Measurements from ENCODE around the gene CDX1.

The CDX1 gene

DNA sequence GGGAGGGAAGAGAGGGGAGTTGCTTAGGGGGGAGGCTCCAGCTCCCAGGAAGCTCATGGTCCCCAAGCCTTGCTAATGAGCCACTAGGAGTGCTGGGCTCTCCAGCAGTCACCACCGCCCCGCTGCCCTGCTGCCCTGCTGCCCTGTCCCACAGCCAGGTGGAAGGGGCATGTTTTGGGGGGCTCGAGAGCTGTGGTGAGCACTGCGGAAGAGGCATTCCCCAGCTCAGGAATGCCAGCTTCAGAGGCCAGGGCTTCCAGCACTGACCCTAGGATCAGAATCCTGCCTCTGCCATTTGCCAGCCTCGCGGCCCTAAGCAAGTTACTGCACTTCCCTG, 40.2 kb downstream of the CDX1 start:
- no peaks in the 10 kb centered on the region for H3K79me2 ChIP-seq (ENCODE audit: insufficient read depth, low read length)
- H3K27ac ChIP-seq (ENCODE audit: low read depth, low read length), result no peak overlapping the region
- H4K20me1 ChIP-seq (ENCODE audit: low read depth, low read length), result no peaks in the 10 kb centered on the region
- TF ChIP-seq, protein P1, sequence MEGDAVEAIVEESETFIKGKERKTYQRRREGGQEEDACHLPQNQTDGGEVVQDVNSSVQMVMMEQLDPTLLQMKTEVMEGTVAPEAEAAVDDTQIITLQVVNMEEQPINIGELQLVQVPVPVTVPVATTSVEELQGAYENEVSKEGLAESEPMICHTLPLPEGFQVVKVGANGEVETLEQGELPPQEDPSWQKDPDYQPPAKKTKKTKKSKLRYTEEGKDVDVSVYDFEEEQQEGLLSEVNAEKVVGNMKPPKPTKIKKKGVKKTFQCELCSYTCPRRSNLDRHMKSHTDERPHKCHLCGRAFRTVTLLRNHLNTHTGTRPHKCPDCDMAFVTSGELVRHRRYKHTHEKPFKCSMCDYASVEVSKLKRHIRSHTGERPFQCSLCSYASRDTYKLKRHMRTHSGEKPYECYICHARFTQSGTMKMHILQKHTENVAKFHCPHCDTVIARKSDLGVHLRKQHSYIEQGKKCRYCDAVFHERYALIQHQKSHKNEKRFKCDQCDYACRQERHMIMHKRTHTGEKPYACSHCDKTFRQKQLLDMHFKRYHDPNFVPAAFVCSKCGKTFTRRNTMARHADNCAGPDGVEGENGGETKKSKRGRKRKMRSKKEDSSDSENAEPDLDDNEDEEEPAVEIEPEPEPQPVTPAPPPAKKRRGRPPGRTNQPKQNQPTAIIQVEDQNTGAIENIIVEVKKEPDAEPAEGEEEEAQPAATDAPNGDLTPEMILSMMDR (IDR thresholded peaks at IDR 0.05; ENCODE audit: insufficient read depth, low read length, poor library complexity, severe bottlenecking), result no peak
- TF ChIP-seq EZH2phosphoT487 (conservative IDR thresholded peaks at IDR 0.05; ENCODE audit: low read length), result no peak
- no peak overlapping the region for H3K4me3 ChIP-seq (ENCODE audit: insufficient read depth, low read length, poor library complexity, severe bottlenecking)
- no peaks in the 10 kb centered on the region for H3K9me3 ChIP-seq (ENCODE audit: insufficient read depth, low read length)
- no peaks in the 10 kb centered on the region for H3K36me3 ChIP-seq (ENCODE audit: low read length)
- no peaks in the 10 kb centered on the region for H3F3A ChIP-seq (ENCODE audit: insufficient read depth)
- no peaks in the 10 kb centered on the region for H3K9me2 ChIP-seq (replicated peaks; ENCODE audit: insufficient read depth, low read length)
- no peaks in the 10 kb centered on the region for H3K27me3 ChIP-seq (ENCODE audit: low read length)
- no peak overlapping the region for H3K9ac ChIP-seq (ENCODE audit: low read length)
- H2AFZ ChIP-seq (ENCODE audit: low read depth, low read length, severe bottlenecking), result no peak overlapping the region
- no peak overlapping the region for H3K4me2 ChIP-seq (ENCODE audit: low read depth, low read length, poor library complexity, severe bottlenecking)

DNA sequence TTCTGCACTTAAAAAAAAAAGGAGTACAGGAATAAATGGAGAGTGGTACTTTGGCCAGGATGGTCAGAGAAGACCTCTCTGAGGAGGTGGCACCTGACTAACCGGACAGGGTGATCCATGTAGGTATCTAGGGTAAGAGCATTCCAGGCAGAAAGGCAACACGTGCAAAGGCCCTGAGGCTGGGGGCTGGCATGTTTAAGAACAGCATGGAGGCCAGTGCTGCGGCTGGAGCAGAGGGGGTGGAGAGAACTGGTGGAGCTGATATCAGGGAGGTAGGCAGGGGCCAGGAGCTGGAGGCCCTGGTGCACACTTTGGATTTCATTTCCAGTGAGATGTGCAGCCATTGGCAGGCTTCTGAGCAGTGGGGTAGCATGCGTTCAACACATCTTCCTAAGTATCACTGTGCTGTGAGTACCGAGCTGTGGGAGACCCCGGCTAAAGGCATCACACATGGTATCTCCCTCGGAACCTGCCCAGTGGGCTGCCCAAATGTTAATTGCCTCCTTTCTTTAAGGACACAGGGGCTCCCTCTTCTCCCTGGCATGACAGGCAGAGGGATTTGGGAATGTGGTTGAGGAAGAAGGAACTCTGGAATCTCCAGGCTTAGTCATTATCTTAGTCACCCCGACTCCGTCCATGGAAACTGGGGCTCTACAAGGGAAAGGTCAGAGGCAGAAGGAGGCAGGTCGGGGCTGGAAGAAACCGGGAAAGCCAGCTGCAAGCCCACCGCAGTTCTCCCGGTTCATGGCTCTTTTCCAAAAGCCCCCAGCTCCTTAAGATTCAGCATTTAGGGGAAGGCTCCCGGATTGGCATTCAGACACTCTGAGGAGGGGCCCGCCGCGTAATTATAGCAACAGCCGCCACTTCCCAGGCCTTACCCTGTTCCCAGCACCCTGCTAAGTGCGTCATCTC, 41.9 kb downstream of the CDX1 start:
- Histone ChIP-seq H3K4me3 (ENCODE audit: insufficient read depth, low read length, poor library complexity, severe bottlenecking) (no peak overlapping the region), H3K79me2 (ENCODE audit: insufficient read depth, low read length) (no peaks in the 10 kb centered on the region), H3K36me3 (ENCODE audit: low read length) (no peaks in the 10 kb centered on the region), H3K9ac (ENCODE audit: low read length) (no peak overlapping the region), H3K27ac (ENCODE audit: low read depth, low read length) (no peak overlapping the region), H3K9me3 (ENCODE audit: insufficient read depth, low read length) (no peaks in the 10 kb centered on the region), H3K9me2 (replicated peaks; ENCODE audit: insufficient read depth, low read length) (no peaks in the 10 kb centered on the region), H3F3A (ENCODE audit: insufficient read depth) (no peaks in the 10 kb centered on the region), H4K20me1 (ENCODE audit: low read depth, low read length) (no peaks in the 10 kb centered on the region), H3K4me2 (ENCODE audit: low read depth, low read length, poor library complexity, severe bottlenecking) (no peak overlapping the region), H3K27me3 (ENCODE audit: low read length) (no peaks in the 10 kb centered on the region), H2AFZ (ENCODE audit: low read depth, low read length, severe bottlenecking) (no peak overlapping the region)
- TF ChIP-seq, protein P1 (IDR thresholded peaks at IDR 0.05; ENCODE audit: insufficient read depth, low read length, poor library complexity, severe bottlenecking), result no peak
- no peak for TF ChIP-seq EZH2phosphoT487 (conservative IDR thresholded peaks at IDR 0.05; ENCODE audit: low read length)

DNA sequence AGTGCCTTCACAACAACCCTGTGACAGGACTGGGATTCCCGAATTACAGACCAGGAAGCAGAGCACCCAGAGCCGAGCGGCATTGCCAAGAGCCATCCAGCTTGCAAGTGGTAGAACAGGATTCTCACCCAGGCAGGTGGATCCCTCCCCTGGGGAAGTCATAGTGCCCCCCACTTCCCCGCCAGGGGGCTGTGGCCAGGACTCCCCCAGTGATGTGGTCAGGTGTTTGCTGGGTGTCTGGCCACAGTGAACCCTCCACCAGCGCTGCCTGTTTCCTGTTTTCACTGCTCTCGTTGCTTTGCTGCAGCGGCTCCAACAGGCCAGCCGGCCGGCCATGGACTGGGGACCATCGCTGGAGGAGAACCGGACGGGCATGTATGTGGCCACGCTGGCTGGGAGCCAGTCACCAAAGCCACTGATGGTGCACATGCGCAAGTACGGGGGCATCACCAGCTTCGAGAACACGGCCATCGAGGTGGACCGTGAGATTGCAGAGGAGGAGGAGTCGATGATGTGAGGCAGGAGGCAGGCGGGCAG, 42.6 kb downstream of the CDX1 start:
- H3K27ac ChIP-seq (ENCODE audit: low read depth, low read length), result no peak overlapping the region
- no peaks in the 10 kb centered on the region for H3K9me3 ChIP-seq (ENCODE audit: insufficient read depth, low read length)
- H3K9ac ChIP-seq (ENCODE audit: low read length), result no peak overlapping the region
- no peak for TF ChIP-seq EZH2phosphoT487 (conservative IDR thresholded peaks at IDR 0.05; ENCODE audit: low read length)
- TF ChIP-seq, protein P1 (IDR thresholded peaks at IDR 0.05; ENCODE audit: insufficient read depth, low read length, poor library complexity, severe bottlenecking), result no peak
- no peaks in the 10 kb centered on the region for H4K20me1 ChIP-seq (ENCODE audit: low read depth, low read length)
- H3K36me3 ChIP-seq (ENCODE audit: low read length), result no peaks in the 10 kb centered on the region
- no peak overlapping the region for H3K4me2 ChIP-seq (ENCODE audit: low read depth, low read length, poor library complexity, severe bottlenecking)
- no peak overlapping the region for H2AFZ ChIP-seq (ENCODE audit: low read depth, low read length, severe bottlenecking)
- H3K9me2 ChIP-seq (replicated peaks; ENCODE audit: insufficient read depth, low read length), result no peaks in the 10 kb centered on the region
- H3K4me3 ChIP-seq (ENCODE audit: insufficient read depth, low read length, poor library complexity, severe bottlenecking), result no peak overlapping the region
- no peaks in the 10 kb centered on the region for H3F3A ChIP-seq (ENCODE audit: insufficient read depth)
- no peaks in the 10 kb centered on the region for H3K79me2 ChIP-seq (ENCODE audit: insufficient read depth, low read length)
- no peaks in the 10 kb centered on the region for H3K27me3 ChIP-seq (ENCODE audit: low read length)

Data from SU-DHL-6 (cell line).